HCT116 (cell line): ENCODE data around the gene DEPDC1B.

Source experiments
- ATF3 ChIP-seq: IDR thresholded peaks from 2 replicates; pipeline ENCODE4 v1.6.1; 2012
- POLR2A ChIP-seq: IDR thresholded peaks from 2 replicates; pipeline ENCODE4 v1.7.0; 2011; ENCODE audit warnings: borderline replicate concordance; ENCODE audit not compliant: insufficient read depth, insufficient read length; ENCODE audit errors: extremely low read depth
- POLR2AphosphoS5 ChIP-seq: IDR thresholded peaks from 2 replicates; pipeline ENCODE4 v1.6.1; 2011; ENCODE audit warnings: mild to moderate bottlenecking, low read depth, low read length, moderate library complexity
- RAD21 ChIP-seq: IDR thresholded peaks from 2 replicates; pipeline ENCODE4 v1.6.1; 2012; ENCODE audit warnings: low read depth, mild to moderate bottlenecking
- SP1 ChIP-seq: IDR thresholded peaks from 2 replicates; pipeline ENCODE4 v1.6.1; 2012; ENCODE audit warnings: low read depth
- TF ChIP-seq, protein P1 (sequence below), 3 experiments: fragments of 200-600 bp in 1 of 3; sonication (generic) in 1 of 3; IDR thresholded peaks in 2 of 3; conservative IDR thresholded peaks in 1 of 3; 2 replicates each; pipeline ENCODE4 v1.5.1; 2012 to 2017; ENCODE audit warnings: low read depth in 2 of 3, low read length in 2 of 3, antibody characterized with exemption in 1 of 3, borderline replicate concordance in 1 of 3, control low read depth in 1 of 3, mild to moderate bottlenecking in 1 of 3, mixed read lengths in 1 of 3, mixed run types in 1 of 3, moderate library complexity in 1 of 3; ENCODE audit not compliant: insufficient read depth in 1 of 3

DNA sequence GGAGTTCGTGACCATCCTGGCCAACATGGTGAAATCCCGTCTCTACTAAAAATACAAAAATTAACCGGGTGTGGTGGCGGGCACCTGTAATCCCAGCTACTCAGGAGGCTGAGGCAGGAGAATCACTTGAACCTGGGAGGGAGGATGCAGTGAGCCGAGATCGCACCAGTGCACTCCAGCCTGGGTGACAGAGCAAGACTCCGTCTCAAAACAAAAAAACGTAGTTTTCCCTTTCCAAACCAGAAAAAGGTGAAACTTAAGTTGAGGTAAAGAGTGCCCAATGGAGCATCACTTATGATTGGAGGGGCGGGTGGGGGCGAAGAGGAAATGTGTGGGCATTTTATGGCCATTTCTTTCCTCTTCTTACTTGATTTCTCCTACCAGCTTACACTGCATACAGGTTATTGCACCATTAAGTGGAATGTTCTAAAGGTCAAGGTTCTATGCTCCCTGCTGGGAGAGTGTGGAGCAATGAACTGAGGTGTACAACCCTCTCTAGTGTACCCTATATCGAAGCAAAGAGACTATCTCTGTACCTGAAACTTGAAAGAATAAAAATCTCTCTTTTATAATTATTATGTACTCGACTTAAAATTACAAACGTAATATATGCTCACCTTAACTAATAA, 136.2 kb downstream of the DEPDC1B start:
- TF ChIP-seq, protein P1, sequence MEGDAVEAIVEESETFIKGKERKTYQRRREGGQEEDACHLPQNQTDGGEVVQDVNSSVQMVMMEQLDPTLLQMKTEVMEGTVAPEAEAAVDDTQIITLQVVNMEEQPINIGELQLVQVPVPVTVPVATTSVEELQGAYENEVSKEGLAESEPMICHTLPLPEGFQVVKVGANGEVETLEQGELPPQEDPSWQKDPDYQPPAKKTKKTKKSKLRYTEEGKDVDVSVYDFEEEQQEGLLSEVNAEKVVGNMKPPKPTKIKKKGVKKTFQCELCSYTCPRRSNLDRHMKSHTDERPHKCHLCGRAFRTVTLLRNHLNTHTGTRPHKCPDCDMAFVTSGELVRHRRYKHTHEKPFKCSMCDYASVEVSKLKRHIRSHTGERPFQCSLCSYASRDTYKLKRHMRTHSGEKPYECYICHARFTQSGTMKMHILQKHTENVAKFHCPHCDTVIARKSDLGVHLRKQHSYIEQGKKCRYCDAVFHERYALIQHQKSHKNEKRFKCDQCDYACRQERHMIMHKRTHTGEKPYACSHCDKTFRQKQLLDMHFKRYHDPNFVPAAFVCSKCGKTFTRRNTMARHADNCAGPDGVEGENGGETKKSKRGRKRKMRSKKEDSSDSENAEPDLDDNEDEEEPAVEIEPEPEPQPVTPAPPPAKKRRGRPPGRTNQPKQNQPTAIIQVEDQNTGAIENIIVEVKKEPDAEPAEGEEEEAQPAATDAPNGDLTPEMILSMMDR (IDR thresholded peaks at IDR 0.05 in 2 of 3, conservative IDR thresholded peaks at IDR 0.05 in 1 of 3; ENCODE audit: borderline replicate concordance in 1 of 3, insufficient read depth in 1 of 3, low read depth in 2 of 3, low read length in 2 of 3), result no peak
- TF ChIP-seq RAD21 (no peak), POLR2A (no peak), SP1 (no peak), POLR2AphosphoS5 (no peak), ATF3 (no peak)
